Activated CD4-positive, CD25-positive, alpha-beta regulatory T cell treated with anti-CD3 and anti-CD28 coated beads, Interleukin-2, amount 50 U/mL, for 72 hours (primary cell): ENCODE results near the gene IGFBPL1.
"Not testable (repeated sequence)": the region's sequence is repeated elsewhere in the genome, so short reads cannot be mapped to it uniquely, and the experiment has no call there.

Experiments used
- DNase-seq: peaks from one replicate; pipeline ENCODE4 v3.0.0; 2021

IGFBPL1 gene

GRCh38 chr9:38394416-38394815 lies 29.8 kb downstream of the IGFBPL1 start:
- DNase-seq: no peak

- DNase-seq: no peak
Measured at GRCh38 chr9:38393128-38393796, 31.0 kb downstream of the IGFBPL1 start.

- peak; percentile 76 for DNase-seq
Measured at GRCh38 chr9:38392235-38393127, 31.8 kb downstream of the IGFBPL1 start, which contains the start of gene ALDH1B1. ALDH1B1 (plus strand) TSS chr9:38392702; CDS start chr9:38395749, 3,047 bp downstream.

GRCh38 chr9:38391278-38392118 lies 32.8 kb downstream of the IGFBPL1 start:
- DNase-seq: no peak

- no peak for DNase-seq
Measured at GRCh38 chr9:38390851-38391250, 33.4 kb downstream of the IGFBPL1 start.

GRCh38 chr9:38390442-38390841 lies 33.8 kb downstream of the IGFBPL1 start:
- DNase-seq: no peak

GRCh38 chr9:38389313-38389712 lies 34.9 kb downstream of the IGFBPL1 start:
- no peak for DNase-seq

- DNase-seq: no peak
Measured at GRCh38 chr9:38388283-38389223, 35.7 kb downstream of the IGFBPL1 start.

GRCh38 chr9:38387751-38388150 lies 36.5 kb downstream of the IGFBPL1 start:
- no peak for DNase-seq

GRCh38 chr9:38387066-38387465 lies 37.2 kb downstream of the IGFBPL1 start:
- DNase-seq: no peak

- no peak for DNase-seq
Measured at GRCh38 chr9:38386319-38386895, 37.8 kb downstream of the IGFBPL1 start.

- DNase-seq: no peak
Measured at GRCh38 chr9:38385896-38386295, 38.4 kb downstream of the IGFBPL1 start.

- no peak for DNase-seq
Measured at GRCh38 chr9:38384990-38385848, 39.0 kb downstream of the IGFBPL1 start.

- DNase-seq: no peak
Measured at GRCh38 chr9:38382141-38382540, 42.1 kb downstream of the IGFBPL1 start.

- no peak for DNase-seq
Measured at GRCh38 chr9:38380872-38381534, 43.3 kb downstream of the IGFBPL1 start.

- no peak for DNase-seq
Measured at GRCh38 chr9:38380230-38380871, 43.9 kb downstream of the IGFBPL1 start.

GRCh38 chr9:38377336-38378083 lies 46.7 kb downstream of the IGFBPL1 start:
- not testable (repeated sequence) for DNase-seq

GRCh38 chr9:38376021-38376670 lies 48.1 kb downstream of the IGFBPL1 start:
- DNase-seq: no peak
